GM11168 (cell line): ENCODE results near the gene DAZL.

Experiments
- in situ Hi-C: fragments of 300-500 bp; cut with MboI; formaldehyde crosslinking; loops from one replicate; pipeline ENCODE4 v1.12.0; 2022; ENCODE audit warnings: low sequenced_read_pairs; ENCODE audit not compliant: unreplicated experiment

Gene DAZL

GRCh38 chr3:16604887-16605602 lies at the start of gene DAZL:
TSS of gene DAZL (minus strand) at chr3:16605423. CDS start at chr3:16605205, 218 bp downstream.
- in situ Hi-C loops, result loop anchor here (25.0 kb wide), 2 partner anchors 207 to 632 kb away; no protein-coding TSS in a partner anchor

- in situ Hi-C loops, result no loop called here
Measured at GRCh38 chr3:16654976-16655375, 49.8 kb upstream of the DAZL start.

GRCh38 chr3:16653712-16654111 lies 48.5 kb upstream of the DAZL start:
- in situ Hi-C loops, result no loop called here

GRCh38 chr3:16647668-16648067 lies 42.4 kb upstream of the DAZL start:
- in situ Hi-C loops, result no loop called here

GRCh38 chr3:16639806-16640205 lies 34.6 kb upstream of the DAZL start:
- in situ Hi-C loops, result no loop called here

GRCh38 chr3:16633948-16634347 lies 28.7 kb upstream of the DAZL start:
- in situ Hi-C loops, result no loop called here

GRCh38 chr3:16632395-16632794 lies 27.2 kb upstream of the DAZL start:
- in situ Hi-C loops, result no loop called here

GRCh38 chr3:16618721-16619120 lies 13.5 kb upstream of the DAZL start:
- in situ Hi-C loops, result loop anchor here (25.0 kb wide), 2 partner anchors 194 to 619 kb away; no protein-coding TSS in a partner anchor

GRCh38 chr3:16617155-16617554 lies 11.9 kb upstream of the DAZL start:
- in situ Hi-C loops, result loop anchor here (25.0 kb wide), 2 partner anchors 195 to 620 kb away; no protein-coding TSS in a partner anchor

- in situ Hi-C loops, result loop anchor here (25.0 kb wide), 2 partner anchors 196 to 621 kb away; no protein-coding TSS in a partner anchor
Measured at GRCh38 chr3:16616083-16616482, 10.9 kb upstream of the DAZL start.

GRCh38 chr3:16614033-16615031 lies 9.1 kb upstream of the DAZL start:
- in situ Hi-C loops, result loop anchor here (25.0 kb wide), 2 partner anchors 198 to 623 kb away; no protein-coding TSS in a partner anchor

- in situ Hi-C loops, result loop anchor here (25.0 kb wide), 2 partner anchors 202 to 627 kb away; no protein-coding TSS in a partner anchor
Measured at GRCh38 chr3:16609927-16610580, 4.8 kb upstream of the DAZL start.

- in situ Hi-C loops, result loop anchor here (25.0 kb wide), 2 partner anchors 203 to 628 kb away; no protein-coding TSS in a partner anchor
Measured at GRCh38 chr3:16608816-16609215, 3.6 kb upstream of the DAZL start.

- in situ Hi-C loops, result loop anchor here (25.0 kb wide), 2 partner anchors 205 to 630 kb away; no protein-coding TSS in a partner anchor
Measured at GRCh38 chr3:16607718-16608117, 2.5 kb upstream of the DAZL start.

GRCh38 chr3:16606398-16606797 lies 1.2 kb upstream of the DAZL start:
- in situ Hi-C loops, result loop anchor here (25.0 kb wide), 2 partner anchors 206 to 631 kb away; no protein-coding TSS in a partner anchor

- in situ Hi-C loops, result loop anchor here (25.0 kb wide), 2 partner anchors 206 to 631 kb away; no protein-coding TSS in a partner anchor
Measured at GRCh38 chr3:16605966-16606365, 743 bp upstream of the DAZL start.

- in situ Hi-C loops, result loop anchor here (25.0 kb wide), 2 partner anchors 208 to 633 kb away; no protein-coding TSS in a partner anchor
Measured at GRCh38 chr3:16604433-16604832, 790 bp downstream of the DAZL start.

GRCh38 chr3:16601537-16602005 lies 3.7 kb downstream of the DAZL start:
- in situ Hi-C loops, result loop anchor here (25.0 kb wide), 2 partner anchors 211 to 636 kb away; no protein-coding TSS in a partner anchor

GRCh38 chr3:16600780-16601536 lies 4.3 kb downstream of the DAZL start:
- in situ Hi-C loops, result loop anchor here (25.0 kb wide), 2 partner anchors 211 to 636 kb away; no protein-coding TSS in a partner anchor
